ENCODE measurements around the gene MAD1L1.
"Not testable (repeated sequence)": the region's sequence is repeated elsewhere in the genome, so short reads cannot be mapped to it uniquely, and the experiment has no call there.

Gene MAD1L1

DNA sequence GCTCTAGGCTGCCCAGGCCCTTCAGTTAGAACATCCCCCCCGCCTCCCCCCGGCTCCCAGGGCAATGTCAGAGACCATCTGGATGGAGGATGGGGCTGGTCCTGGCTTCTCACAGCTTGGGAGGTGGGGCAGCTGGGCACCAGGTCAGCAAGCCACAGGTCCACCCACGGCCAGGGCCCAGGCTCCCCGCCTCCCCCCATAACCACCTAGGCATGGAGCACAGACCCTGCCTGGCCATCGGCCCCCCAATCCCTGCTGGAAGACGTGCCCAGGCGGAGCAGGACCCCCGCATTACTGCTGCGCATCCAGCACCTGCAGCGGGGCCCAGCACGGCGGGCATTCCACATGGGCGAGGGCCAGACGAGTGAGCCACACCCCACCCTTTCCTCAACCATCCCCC lies 393.0 kb downstream of the MAD1L1 start:
- no peaks in the 10 kb centered on the region for H4K20me1 ChIP-seq (ENCODE audit: control insufficient read depth, insufficient read depth, low read depth, low read length)
- H3K4me2 ChIP-seq (ENCODE audit: low read length): no peak overlapping the region
- H3F3A ChIP-seq (ENCODE audit: control insufficient read depth, insufficient read depth): no peaks in the 10 kb centered on the region
- H3K9me3 ChIP-seq (ENCODE audit: control insufficient read depth, insufficient read depth, low read length): peaks cover 2% of the 10 kb centered on the region; the same call in 1 of the 2 replicates
- TF ChIP-seq, protein P1, sequence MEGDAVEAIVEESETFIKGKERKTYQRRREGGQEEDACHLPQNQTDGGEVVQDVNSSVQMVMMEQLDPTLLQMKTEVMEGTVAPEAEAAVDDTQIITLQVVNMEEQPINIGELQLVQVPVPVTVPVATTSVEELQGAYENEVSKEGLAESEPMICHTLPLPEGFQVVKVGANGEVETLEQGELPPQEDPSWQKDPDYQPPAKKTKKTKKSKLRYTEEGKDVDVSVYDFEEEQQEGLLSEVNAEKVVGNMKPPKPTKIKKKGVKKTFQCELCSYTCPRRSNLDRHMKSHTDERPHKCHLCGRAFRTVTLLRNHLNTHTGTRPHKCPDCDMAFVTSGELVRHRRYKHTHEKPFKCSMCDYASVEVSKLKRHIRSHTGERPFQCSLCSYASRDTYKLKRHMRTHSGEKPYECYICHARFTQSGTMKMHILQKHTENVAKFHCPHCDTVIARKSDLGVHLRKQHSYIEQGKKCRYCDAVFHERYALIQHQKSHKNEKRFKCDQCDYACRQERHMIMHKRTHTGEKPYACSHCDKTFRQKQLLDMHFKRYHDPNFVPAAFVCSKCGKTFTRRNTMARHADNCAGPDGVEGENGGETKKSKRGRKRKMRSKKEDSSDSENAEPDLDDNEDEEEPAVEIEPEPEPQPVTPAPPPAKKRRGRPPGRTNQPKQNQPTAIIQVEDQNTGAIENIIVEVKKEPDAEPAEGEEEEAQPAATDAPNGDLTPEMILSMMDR (IDR thresholded peaks at IDR 0.05; ENCODE audit: low read depth, low read length, poor library complexity, severe bottlenecking): no peak
- TF ChIP-seq EZH2phosphoT487 (IDR thresholded peaks at IDR 0.05; ENCODE audit: borderline replicate concordance, low read length): no peak
- no peaks in the 10 kb centered on the region for H3K27me3 ChIP-seq (ENCODE audit: control insufficient read depth, low read length)
- no peaks in the 10 kb centered on the region for H3K79me2 ChIP-seq (ENCODE audit: control insufficient read depth, low read length)
- H3K36me3 ChIP-seq (ENCODE audit: control insufficient read depth, low read length): no peaks in the 10 kb centered on the region; the same call in 1 of the 2 replicates
- H3K4me3 ChIP-seq (ENCODE audit: low read length): no peak overlapping the region
- no peaks in the 10 kb centered on the region for H3K9me2 ChIP-seq (replicated peaks; ENCODE audit: control insufficient read depth, low read length)
- H3K27ac ChIP-seq (ENCODE audit: low read depth, low read length): no peak overlapping the region
- H3K4me1 ChIP-seq (ENCODE audit: control insufficient read depth, low read length): peaks cover 21% of the 10 kb centered on the region

DNA sequence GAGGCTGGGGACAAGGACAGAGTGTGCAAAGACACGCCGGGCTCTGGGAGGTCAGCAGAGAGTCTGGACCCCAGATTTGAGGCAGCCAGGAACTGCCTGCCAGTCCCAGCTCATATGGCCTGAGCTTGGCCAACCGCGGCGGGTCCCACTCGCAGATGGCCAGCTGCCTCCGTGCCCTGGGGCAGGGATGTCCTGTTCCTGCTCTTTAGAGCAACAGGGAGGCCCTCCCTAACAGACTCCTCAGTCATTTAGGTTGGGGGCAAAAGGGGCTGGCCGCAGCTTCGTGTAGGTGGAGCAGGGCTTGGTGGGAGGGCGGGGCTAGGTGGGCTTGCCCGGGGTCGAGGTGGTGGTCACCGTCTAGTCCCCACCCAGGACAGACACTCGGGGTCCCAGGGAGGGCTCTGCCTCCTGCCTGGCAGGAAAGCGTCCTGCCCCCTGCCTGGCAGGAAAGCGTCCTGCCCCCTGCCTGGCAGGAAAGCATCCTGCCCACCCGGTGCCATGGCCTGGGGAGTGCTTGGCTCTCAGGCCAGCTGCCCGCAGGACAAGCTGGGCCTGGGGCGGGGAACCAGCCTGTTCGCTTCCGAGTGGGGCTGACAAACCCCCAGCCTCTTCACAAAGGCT lies 393.7 kb downstream of the MAD1L1 start:
- not testable (repeated sequence) for H3K27ac ChIP-seq (ENCODE audit: low read depth, low read length); H3K4me3 ChIP-seq (ENCODE audit: low read length); H3K4me2 ChIP-seq (ENCODE audit: low read length); H3K9me2 ChIP-seq (replicated peaks; ENCODE audit: control insufficient read depth, low read length); H3K9me3 ChIP-seq (ENCODE audit: control insufficient read depth, insufficient read depth, low read length); H3K79me2 ChIP-seq (ENCODE audit: control insufficient read depth, low read length); H3F3A ChIP-seq (ENCODE audit: control insufficient read depth, insufficient read depth); H3K27me3 ChIP-seq (ENCODE audit: control insufficient read depth, low read length); H4K20me1 ChIP-seq (ENCODE audit: control insufficient read depth, insufficient read depth, low read depth, low read length); H3K36me3 ChIP-seq (ENCODE audit: control insufficient read depth, low read length)
- peaks cover 14% of the 10 kb centered on the region for H3K4me1 ChIP-seq (ENCODE audit: control insufficient read depth, low read length)

DNA sequence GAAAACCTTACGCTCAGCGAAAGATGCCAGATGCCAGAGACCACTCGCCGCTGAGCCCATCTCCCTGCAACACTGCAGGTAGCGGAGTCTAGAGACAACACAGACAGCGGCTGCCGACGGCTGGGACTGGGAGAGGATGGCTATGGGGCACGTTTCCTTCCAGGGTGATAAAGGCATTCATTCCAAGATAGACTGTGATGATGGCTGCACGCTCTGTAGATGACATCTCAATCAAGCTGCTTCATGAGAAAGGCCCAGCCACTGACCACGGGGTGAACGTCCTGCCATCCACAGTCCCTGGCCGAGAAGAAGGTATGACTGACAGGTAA lies 394.2 kb downstream of the MAD1L1 start:
- H3K36me3 ChIP-seq (ENCODE audit: control insufficient read depth, low read length); H3K27me3 ChIP-seq (ENCODE audit: control insufficient read depth, low read length); H3K4me3 ChIP-seq (ENCODE audit: low read length); H3F3A ChIP-seq (ENCODE audit: control insufficient read depth, insufficient read depth); H3K27ac ChIP-seq (ENCODE audit: low read depth, low read length); H3K4me2 ChIP-seq (ENCODE audit: low read length); H3K9me3 ChIP-seq (ENCODE audit: control insufficient read depth, insufficient read depth, low read length); H3K9me2 ChIP-seq (replicated peaks; ENCODE audit: control insufficient read depth, low read length); H3K79me2 ChIP-seq (ENCODE audit: control insufficient read depth, low read length); H3K4me1 ChIP-seq (ENCODE audit: control insufficient read depth, low read length); H4K20me1 ChIP-seq (ENCODE audit: control insufficient read depth, insufficient read depth, low read depth, low read length): not testable (repeated sequence)

DNA sequence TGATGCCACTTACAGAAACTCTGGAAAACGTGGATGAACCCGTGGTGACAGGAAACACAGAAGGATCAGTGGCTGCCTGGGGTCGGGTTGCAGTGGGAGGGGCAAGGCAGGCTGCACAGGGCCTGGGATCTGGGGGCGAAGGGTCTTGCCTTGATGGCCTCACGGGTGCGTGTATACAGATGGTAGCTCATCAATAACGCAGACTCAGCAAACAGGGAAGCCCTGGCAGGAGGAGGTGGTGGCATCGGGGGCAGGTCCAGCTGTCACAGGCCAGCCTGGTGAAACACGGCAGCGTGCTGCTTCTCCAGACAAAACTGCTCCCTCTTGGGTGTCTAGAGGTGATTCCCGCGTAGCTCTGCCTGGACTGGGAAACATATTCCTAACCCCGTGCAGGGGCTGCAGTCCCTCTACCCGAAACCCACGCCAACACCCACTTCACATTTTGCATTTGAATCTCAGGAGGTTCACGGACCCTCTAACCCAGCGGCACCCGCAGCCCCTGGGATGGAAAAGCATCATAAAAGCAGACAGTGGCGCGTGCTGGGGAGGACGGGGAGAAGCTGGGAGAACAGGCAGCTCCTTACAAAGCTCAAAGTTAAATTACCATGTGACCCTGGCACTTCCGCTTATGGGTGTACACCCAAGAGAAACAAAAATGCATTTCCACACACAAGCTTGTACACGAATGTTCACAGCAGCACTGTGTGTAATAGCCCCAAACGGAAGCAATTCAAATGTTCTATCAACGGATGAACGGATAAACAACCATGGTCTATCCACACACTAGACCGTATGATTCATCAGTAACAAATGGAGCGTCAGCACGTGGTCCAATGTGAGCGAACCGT lies 394.8 kb downstream of the MAD1L1 start:
- not testable (repeated sequence) for H3K36me3 ChIP-seq (ENCODE audit: control insufficient read depth, low read length); H3F3A ChIP-seq (ENCODE audit: control insufficient read depth, insufficient read depth); H3K27me3 ChIP-seq (ENCODE audit: control insufficient read depth, low read length); H3K27ac ChIP-seq (ENCODE audit: low read depth, low read length); H3K4me1 ChIP-seq (ENCODE audit: control insufficient read depth, low read length); H4K20me1 ChIP-seq (ENCODE audit: control insufficient read depth, insufficient read depth, low read depth, low read length); H3K79me2 ChIP-seq (ENCODE audit: control insufficient read depth, low read length); H3K4me2 ChIP-seq (ENCODE audit: low read length); H3K9me2 ChIP-seq (replicated peaks; ENCODE audit: control insufficient read depth, low read length); H3K4me3 ChIP-seq (ENCODE audit: low read length); H3K9me3 ChIP-seq (ENCODE audit: control insufficient read depth, insufficient read depth, low read length)

DNA sequence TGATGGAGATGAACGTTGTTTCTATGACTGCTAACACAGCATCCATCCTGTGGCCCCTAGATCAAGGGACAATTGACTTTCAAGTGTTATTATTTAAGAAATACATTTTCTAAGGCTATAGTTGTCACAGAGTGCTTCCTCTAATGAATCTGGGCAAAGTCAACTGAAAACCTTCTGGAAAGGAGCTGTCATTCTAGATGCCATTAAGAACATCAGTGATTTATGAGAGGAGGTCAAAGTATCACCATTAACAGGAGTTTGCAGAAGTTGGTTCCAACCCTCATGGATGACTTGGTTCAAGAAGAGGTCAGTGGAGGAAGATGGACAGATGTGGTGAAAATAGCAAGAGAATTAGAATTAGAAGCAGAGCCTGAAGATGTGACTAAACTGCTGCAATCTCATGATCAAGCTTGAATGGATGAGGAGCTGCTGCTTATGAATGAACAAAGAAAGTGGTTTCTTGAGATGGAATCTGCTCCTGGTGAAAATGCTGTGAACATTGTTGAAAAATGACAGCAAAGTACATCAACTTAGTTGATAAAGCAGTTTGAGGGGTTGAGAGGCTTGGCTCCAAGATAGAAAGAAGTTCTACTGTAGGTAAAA lies 400.7 kb downstream of the MAD1L1 start:
- not testable (repeated sequence) for H3K79me2 ChIP-seq (ENCODE audit: control insufficient read depth, low read length); H3K27ac ChIP-seq (ENCODE audit: low read depth, low read length); H3K4me3 ChIP-seq (ENCODE audit: low read length); H3K9me3 ChIP-seq (ENCODE audit: control insufficient read depth, insufficient read depth, low read length); H4K20me1 ChIP-seq (ENCODE audit: control insufficient read depth, insufficient read depth, low read depth, low read length); H3K36me3 ChIP-seq (ENCODE audit: control insufficient read depth, low read length); H3K27me3 ChIP-seq (ENCODE audit: control insufficient read depth, low read length); H3K9me2 ChIP-seq (replicated peaks; ENCODE audit: control insufficient read depth, low read length); H3K4me1 ChIP-seq (ENCODE audit: control insufficient read depth, low read length); H3F3A ChIP-seq (ENCODE audit: control insufficient read depth, insufficient read depth); H3K4me2 ChIP-seq (ENCODE audit: low read length)

DNA sequence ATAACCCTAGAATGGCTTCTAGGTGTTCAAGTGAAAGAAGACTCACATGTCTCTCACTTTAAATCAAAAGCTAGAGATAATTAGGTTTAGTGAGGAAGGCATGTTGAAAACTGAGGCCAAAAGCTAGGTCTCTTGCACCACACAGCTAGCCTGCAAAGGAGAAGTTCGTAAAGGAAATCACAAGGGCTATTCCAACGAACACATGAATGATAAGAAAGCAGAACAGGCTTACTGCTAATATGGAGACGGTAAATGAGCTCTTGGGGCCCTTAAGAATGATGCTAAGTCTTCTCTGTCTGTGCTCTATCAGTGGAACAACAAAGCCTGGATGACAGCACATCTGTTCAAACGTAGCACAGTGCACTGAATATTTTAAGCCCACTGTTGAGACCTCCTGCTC lies 401.3 kb downstream of the MAD1L1 start:
- not testable (repeated sequence) for H4K20me1 ChIP-seq (ENCODE audit: control insufficient read depth, insufficient read depth, low read depth, low read length); H3K27ac ChIP-seq (ENCODE audit: low read depth, low read length); H3F3A ChIP-seq (ENCODE audit: control insufficient read depth, insufficient read depth); H3K36me3 ChIP-seq (ENCODE audit: control insufficient read depth, low read length); H3K4me3 ChIP-seq (ENCODE audit: low read length); H3K9me2 ChIP-seq (replicated peaks; ENCODE audit: control insufficient read depth, low read length); H3K79me2 ChIP-seq (ENCODE audit: control insufficient read depth, low read length); H3K27me3 ChIP-seq (ENCODE audit: control insufficient read depth, low read length); H3K4me1 ChIP-seq (ENCODE audit: control insufficient read depth, low read length); H3K9me3 ChIP-seq (ENCODE audit: control insufficient read depth, insufficient read depth, low read length); H3K4me2 ChIP-seq (ENCODE audit: low read length)

DNA sequence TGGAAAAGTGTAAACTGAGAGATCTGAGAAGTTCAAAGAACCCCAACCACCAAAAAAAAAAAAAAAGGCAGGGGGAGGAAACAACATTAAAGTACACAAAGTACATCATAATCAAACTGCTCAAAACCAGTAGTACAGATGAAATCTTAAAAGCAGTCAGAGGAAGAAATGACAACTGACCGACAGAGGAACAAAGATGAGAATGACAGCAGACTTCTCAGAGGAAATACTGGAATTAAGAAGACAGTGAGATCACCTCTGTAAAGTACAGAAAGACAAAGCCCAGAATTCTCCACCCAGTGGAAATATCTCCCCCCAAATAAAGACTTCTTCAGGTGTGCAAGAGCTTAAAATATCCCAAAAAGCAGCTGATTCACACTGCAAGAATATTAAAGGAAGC lies 403.1 kb downstream of the MAD1L1 start:
- H3K27ac ChIP-seq (ENCODE audit: low read depth, low read length); H3K4me2 ChIP-seq (ENCODE audit: low read length); H3F3A ChIP-seq (ENCODE audit: control insufficient read depth, insufficient read depth); H3K9me2 ChIP-seq (replicated peaks; ENCODE audit: control insufficient read depth, low read length); H3K4me3 ChIP-seq (ENCODE audit: low read length); H3K27me3 ChIP-seq (ENCODE audit: control insufficient read depth, low read length); H4K20me1 ChIP-seq (ENCODE audit: control insufficient read depth, insufficient read depth, low read depth, low read length); H3K79me2 ChIP-seq (ENCODE audit: control insufficient read depth, low read length); H3K4me1 ChIP-seq (ENCODE audit: control insufficient read depth, low read length); H3K9me3 ChIP-seq (ENCODE audit: control insufficient read depth, insufficient read depth, low read length); H3K36me3 ChIP-seq (ENCODE audit: control insufficient read depth, low read length): not testable (repeated sequence)
